Right cardiac atrium (tissue), 5 donors: ENCODE results near the gene TMC2. TPM values are rescaled to one million over a fixed set of nuclear protein-coding genes. Genes with fewer than 3 reads are reported as not detected.
"Not testable (repeated sequence)": the region's sequence is repeated elsewhere in the genome, so short reads cannot be mapped to it uniquely, and the experiment has no call there.

Experiments used
- ATAC-seq, 2 donors: fragments of 200-7000 bp; cut with Tn5 transposase; one replicate each; pipeline versions ENCODE4 v1.8.0 to v1.9.1; 2020; ENCODE audit warnings: moderate library complexity in 2 of 2, mild to moderate bottlenecking in 1 of 2
- DNase-seq, 3 donors: peaks; one replicate each; pipeline ENCODE4 v3.0.0-alpha.2; 2020
- H3K27ac ChIP-seq: one replicate; pipeline ENCODE4 v1.5.1; 2013; ENCODE audit warnings: mild to moderate bottlenecking, low read length, control low read depth, moderate library complexity
- H3K27me3 ChIP-seq: one replicate; pipeline ENCODE4 v1.6.1; 2013; ENCODE audit not compliant: control insufficient read depth, insufficient read depth
- H3K4me1 ChIP-seq: one replicate; pipeline ENCODE4 v1.6.1; 2013; ENCODE audit warnings: low read length; ENCODE audit not compliant: control insufficient read depth, insufficient read depth
- H3K4me3 ChIP-seq: one replicate; pipeline ENCODE4 v1.5.1; 2013; ENCODE audit warnings: low read length, control low read depth
- H3K9me3 ChIP-seq: one replicate; pipeline ENCODE4 v1.6.1; 2013; ENCODE audit warnings: low read length; ENCODE audit not compliant: control insufficient read depth
- whole genome bisulfite sequencing: extraction: QIAGEN DNeasy Blood & Tissue Kit; methylation state at CpG from one replicate; pipeline ENCODE4 v1.1.7; 2013; 5-methylcytosine and 5-hydroxymethylcytosine counted together
- intact Hi-C, 4 donors: fragments of 100-400 bp; cut with DNase I; formaldehyde crosslinking; loops; one replicate each; pipeline versions ENCODE4 v1.11.0 to v1.14.0; 2022 to 2023
- polyA plus RNA-seq: library from polyadenylated mRNA; stranded (reverse); fragments of 200-250 nt; gene quantifications from one replicate; pipeline ENCODE4 v1.2.3, GENCODE V29; 2013
- total RNA-seq, 4 donors: library from RNA; stranded (reverse); fragmentation: NEBNext Ultra II Directional; extraction: Animal tissue kit (Norgen Biotek cat#: 25700); gene quantifications; one replicate each; pipeline ENCODE4 v1.2.1, GENCODE V29; 2021
- donor health status: healthy with polysubstance abuse.
- donor health status: DM: no; HTN: yes; CAD: no.
- donor health status: DM: no; HTN: no; CAD: no.
- donor health status: DM: no; HTN: yes; CAD: no; lungs with severe emphysema.
- donor health status: DM: yes; HTN: yes; CAD: no.

TMC2 gene
- total and polyA plus RNA-seq, 5 donors: not detected

DNA sequence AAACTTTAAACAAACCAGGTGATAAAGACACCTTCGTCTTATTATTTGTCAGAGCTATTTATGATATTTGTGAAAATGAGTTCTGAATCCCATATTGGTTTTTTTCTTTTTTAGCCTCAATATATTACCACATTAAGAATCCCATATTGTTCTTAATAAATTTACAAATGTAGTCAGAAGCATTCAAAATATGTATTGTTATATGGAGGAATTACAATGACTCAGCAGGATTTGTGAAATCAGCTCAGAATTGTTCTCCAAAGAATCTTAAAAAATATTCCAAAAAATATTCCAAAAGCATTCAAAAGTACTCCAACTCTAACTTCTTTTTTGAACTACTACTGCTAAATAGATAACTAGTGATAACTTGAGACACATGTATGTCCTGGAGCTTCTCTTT lies 21.2 kb upstream of the TMC2 start:
- DNase-seq (no peak), ATAC-seq (no peak)
- Histone ChIP-seq H3K27ac (no peak overlapping the region), H3K4me3 (no peak overlapping the region), H3K4me1 (no peaks in the 10 kb centered on the region), H3K9me3 (no peaks in the 10 kb centered on the region), H3K27me3 (no peaks in the 10 kb centered on the region)
- intact Hi-C loops: no loop called here
- WGBS: 87% methylated on average over 1 of the region's 1 CpG

DNA sequence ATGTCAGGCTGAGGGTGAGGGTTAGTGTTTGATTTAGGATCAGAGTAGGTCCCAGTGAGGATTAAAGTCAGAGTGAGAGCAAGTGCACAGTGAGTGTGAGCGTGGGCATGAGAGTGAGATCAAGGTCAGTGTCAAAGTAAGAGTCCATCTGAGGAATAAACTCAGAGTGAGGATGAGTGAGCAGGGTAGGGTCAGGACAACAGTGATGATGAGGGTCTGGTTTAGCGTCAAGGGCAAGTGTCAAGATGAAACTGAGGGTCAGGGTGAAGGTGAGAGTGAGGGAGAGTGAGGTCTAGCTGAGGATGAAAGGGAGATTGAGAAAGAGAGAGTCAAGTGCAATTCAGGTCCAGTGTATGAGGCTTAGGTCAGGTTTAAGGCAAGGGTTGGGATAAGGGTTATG lies 20.0 kb upstream of the TMC2 start:
- no peak overlapping the region for H3K27ac ChIP-seq
- no peaks in the 10 kb centered on the region for H3K4me1 ChIP-seq
- no peak overlapping the region for H3K4me3 ChIP-seq
- WGBS: 77% methylated on average over 2 of the region's 2 CpGs
- no peaks in the 10 kb centered on the region for H3K27me3 ChIP-seq
- DNase-seq (no peak), ATAC-seq (peak in 1 of 2 donors; percentile 19)
- intact Hi-C loops: no loop called here
- H3K9me3 ChIP-seq: no peaks in the 10 kb centered on the region

DNA sequence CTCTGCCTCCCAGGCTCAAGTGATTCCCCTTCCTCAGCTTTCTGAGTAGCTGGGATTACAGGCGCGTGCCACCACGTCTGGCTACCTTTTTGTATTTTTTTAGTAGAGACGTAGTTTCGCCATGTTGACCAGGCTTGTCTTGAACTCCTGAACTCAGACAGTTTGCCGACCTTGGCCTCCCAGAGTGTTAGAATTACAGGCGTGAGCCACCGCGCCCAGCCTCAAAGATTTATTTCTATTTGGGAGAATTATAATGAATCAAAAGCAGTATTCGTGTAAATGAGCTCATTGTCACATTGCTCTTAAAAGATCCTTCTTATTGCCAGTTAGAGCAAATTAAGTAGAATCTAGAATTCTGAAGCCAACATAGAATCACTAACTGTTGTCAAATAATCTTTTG lies 18.3 kb upstream of the TMC2 start:
- Histone ChIP-seq H3K27me3 (no peaks in the 10 kb centered on the region), H3K9me3 (no peaks in the 10 kb centered on the region), H3K27ac (no peak overlapping the region), H3K4me3 (no peak overlapping the region), H3K4me1 (no peaks in the 10 kb centered on the region)
- ATAC-seq (no peak), DNase-seq (no peak)
- intact Hi-C loops: no loop called here
- 85% methylated on average over 10 of the region's 10 CpGs for WGBS

DNA sequence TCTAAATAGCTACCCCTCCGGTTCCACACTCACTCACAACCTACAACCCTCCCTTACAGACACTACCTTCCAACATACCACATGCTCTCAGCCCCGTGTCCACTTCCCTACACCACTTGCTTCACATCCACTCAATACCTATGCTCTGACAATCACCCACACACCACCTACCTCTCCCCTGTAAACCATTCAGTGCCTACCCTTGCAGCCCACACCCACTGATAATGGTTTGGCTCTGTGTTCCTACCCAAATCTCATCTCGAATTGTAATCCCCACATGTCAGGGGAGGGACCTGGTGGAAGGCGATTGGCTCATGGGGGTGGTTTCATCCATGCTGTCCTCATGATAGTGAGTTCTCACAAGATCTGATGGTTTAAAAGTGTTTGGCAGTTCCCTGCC lies 17.8 kb upstream of the TMC2 start:
- no peak overlapping the region for H3K27ac ChIP-seq
- 79% methylated on average over 4 of the region's 4 CpGs for WGBS

DNA sequence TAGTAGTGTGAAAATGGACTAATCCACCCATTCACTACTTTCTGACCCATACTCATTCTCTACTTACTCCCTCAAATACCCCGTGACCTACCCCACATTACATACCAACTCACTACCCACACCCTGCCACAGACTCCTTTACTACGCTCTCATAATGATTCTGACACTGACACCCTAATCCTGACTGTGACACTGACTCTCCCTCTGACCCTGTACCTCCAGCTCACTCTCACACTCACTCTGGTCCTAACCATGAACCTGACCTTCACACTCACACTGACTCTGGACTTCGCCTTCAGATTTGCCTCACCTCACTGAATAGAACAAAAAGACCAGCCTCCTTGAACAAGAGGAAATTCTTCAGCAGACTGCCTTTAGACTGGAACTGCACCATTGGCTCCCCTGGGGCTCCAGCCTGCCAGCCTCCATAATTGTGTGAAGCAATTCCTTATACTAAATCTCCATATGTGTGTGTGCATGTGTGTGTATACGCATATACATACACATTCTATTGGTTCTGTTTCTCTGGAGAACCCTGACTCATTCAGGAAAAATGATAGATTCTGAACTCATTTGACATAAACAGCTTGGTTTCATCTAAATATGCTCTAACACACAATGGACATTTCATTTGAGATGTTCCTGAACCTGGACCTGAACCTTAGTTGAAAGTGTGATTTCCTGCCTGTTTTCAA lies 17.1 kb upstream of the TMC2 start:
- WGBS: 92% methylated on average over 4 of the region's 4 CpGs
- no peak for DNase-seq
- Histone ChIP-seq H3K4me1 (no peaks in the 10 kb centered on the region), H3K9me3 (no peaks in the 10 kb centered on the region), H3K27me3 (no peaks in the 10 kb centered on the region), H3K27ac (no peak overlapping the region), H3K4me3 (no peak overlapping the region)
- ATAC-seq: no peak
- intact Hi-C loops: no loop called here

More for the DNA sequence above, 17.8 kb upstream of the TMC2 start:
- intact Hi-C loops: no loop called here
- no peaks in the 10 kb centered on the region for H3K27me3 ChIP-seq
- no peaks in the 10 kb centered on the region for H3K4me1 ChIP-seq
- H3K4me3 ChIP-seq: no peak overlapping the region
- ATAC-seq (no peak), DNase-seq (no peak)
- no peaks in the 10 kb centered on the region for H3K9me3 ChIP-seq

DNA sequence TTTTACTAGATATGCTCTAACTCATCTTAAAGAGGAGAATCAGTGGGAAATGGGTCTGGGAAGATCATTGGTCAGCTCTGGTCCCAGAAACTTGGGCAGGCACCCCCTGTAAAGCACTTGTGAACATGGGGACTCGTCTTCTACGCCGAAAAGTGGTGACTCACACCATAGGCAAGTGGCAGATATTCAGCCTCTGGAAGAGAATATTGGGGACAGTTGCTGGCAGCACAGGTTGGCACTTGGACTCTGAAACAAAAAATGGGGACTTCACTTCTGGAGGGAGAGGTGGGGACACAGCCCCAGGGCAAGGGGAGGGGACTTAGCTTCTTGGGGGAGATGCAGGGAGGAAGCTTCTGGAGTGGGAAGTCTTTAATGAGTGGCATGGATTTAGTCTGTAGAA lies 15.8 kb upstream of the TMC2 start:
- Histone ChIP-seq H3K9me3 (no peaks in the 10 kb centered on the region), H3K4me1 (no peaks in the 10 kb centered on the region), H3K27me3 (no peaks in the 10 kb centered on the region), H3K4me3 (no peak overlapping the region), H3K27ac (no peak overlapping the region)
- ATAC-seq: no peak
- intact Hi-C loops: loop anchor here in 1 of 4 donors (10.0 kb wide), 1 partner anchor 124 kb away; no protein-coding TSS in a partner anchor
- WGBS: 93% methylated on average over 3 of the region's 3 CpGs
- DNase-seq: no peak

DNA sequence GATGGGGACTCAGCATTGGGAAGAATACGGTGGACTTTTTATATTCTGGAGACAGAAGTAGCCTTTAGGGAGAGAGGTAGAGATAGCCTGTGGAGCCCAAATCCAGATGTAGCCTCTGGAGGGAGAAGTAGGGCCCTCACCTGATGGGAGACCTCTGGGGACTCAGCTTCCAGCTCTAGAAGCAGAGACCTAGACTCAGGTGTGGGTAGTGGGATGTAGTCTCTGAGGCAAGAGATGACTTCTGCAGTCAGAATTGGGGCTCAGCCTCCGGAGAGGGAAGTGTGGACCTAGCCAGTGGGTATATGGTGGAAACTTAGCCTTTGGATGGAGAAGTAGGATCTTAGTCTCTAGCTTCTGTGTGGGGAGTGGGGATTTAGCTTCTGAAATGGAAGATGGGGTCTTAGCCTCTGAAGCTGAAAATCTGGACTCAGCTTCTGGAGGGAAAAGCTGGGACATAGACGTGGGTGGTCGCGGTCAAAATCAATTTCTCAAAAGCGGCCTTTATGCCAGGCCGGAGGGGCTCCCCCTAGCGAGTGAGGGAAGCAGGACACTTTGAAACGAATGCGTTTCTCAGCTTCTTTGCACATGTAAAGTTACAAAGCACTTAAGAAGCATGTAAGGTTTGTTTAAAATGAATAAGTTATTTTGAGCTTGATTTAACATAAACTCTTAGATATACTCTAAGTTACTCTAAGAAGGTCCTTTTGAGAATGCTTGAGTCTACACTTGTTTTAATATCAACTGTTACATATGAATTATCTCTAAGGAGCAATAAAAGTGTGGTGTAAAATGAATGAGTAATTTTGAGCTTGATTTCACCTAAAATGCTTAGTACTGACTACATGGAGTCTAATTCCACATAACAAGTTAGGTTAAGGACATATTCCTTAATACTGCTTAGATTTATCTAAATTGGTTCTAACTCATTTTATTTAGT lies 14.7 kb upstream of the TMC2 start:
- H3K27me3 ChIP-seq: no peaks in the 10 kb centered on the region
- no peak overlapping the region for H3K27ac ChIP-seq
- WGBS: 17% methylated on average over 10 of the region's 10 CpGs
- intact Hi-C loops: loop anchor here in 1 of 4 donors (10.0 kb wide), 1 partner anchor 123 kb away; no protein-coding TSS in a partner anchor
- peak in 2 of 3 donors; percentile 35 to 66 for DNase-seq
- H3K9me3 ChIP-seq: no peaks in the 10 kb centered on the region
- no peak overlapping the region for H3K4me3 ChIP-seq
- ATAC-seq: no peak
- H3K4me1 ChIP-seq: no peaks in the 10 kb centered on the region

DNA sequence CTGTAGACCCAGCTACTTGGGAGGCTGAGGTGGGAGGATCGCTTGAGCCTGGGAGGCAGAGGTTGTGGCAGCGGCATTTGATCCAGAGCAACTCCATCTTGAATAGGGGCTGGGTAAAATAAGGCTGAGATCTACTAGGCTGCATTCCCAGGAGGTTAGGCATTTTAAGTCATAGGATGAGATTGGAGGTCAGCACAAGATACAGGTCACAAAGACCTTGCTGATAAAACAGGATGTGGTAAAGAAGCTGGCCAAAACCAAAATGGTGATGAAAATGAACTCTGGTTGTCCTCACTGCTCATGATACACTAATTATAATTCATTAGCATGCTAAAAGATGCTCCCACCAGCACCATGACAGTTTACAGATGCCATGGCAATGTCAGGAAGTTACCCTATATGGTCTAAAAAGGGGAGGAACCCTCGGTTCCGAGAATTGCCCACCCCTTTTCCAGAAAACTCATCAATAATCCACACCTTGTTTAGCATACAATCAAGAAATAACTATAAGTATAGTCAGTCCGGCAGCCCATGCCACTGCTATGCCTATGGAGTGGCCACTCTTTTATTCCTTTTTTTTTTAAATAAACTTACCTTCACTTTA lies 13.4 kb upstream of the TMC2 start:
- not testable (repeated sequence) for H3K4me1 ChIP-seq, DNase-seq, H3K4me3 ChIP-seq, H3K27ac ChIP-seq, H3K9me3 ChIP-seq, H3K27me3 ChIP-seq, ATAC-seq
- WGBS: 89% methylated on average over 5 of the region's 5 CpGs
- intact Hi-C loops: loop anchor here in 1 of 4 donors (10.0 kb wide), 1 partner anchor 122 kb away; no protein-coding TSS in a partner anchor

DNA sequence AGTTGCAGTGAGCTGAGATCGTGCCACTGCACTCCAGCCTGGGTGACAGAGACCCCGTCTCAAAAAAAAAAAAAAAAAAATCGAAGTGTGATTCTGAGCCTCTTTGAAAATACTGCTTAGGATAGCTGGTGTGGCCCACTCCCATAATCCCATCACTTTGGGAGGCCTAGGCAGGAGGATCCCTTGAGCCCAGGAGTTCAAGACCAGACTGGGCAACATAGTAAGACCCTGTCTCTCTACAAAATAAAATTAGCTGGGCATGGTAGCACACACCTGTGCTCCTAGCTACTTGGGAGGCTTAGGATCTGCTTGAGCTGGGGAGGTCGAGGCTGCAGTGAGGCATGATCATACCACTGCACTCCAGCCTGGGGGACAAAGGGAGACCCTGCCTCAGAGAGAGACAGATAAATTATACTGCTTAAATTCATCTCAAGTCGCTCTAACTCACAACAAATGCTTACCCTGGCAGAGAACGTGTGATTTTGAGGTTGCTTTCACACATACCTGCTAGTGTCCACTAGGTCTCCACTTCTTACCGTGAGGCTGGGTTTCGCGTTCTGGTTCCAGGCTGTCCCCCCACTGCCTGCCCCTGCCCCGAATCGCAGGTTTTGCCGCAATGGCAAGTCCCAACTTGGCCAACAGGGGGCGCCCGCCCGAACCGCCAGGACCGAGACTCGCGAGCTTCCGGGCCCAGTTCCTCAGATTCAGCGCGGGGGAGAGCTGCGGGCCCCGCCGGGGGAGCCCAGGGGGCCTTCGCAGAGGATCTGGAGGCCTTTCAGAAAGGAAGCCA lies 12.3 kb upstream of the TMC2 start:
- H3K27me3 ChIP-seq: no peaks in the 10 kb centered on the region
- DNase-seq: peak; percentile 87 to 95 (median 94)
- H3K9me3 ChIP-seq: no peaks in the 10 kb centered on the region
- 13% methylated on average over 26 of the region's 26 CpGs for WGBS
- H3K4me3 ChIP-seq: peak overlapping the region; percentile 80
- peak; percentile 83 to 85 for ATAC-seq
- intact Hi-C loops: loop anchor here in 1 of 4 donors (10.0 kb wide), 1 partner anchor 121 kb away; no protein-coding TSS in a partner anchor
- H3K4me1 ChIP-seq: no peaks in the 10 kb centered on the region
- H3K27ac ChIP-seq: peak overlapping the region; percentile 82
